B cell (primary cell): ENCODE measurements around the gene COL17A1. TPM values are rescaled to one million over a fixed set of nuclear protein-coding genes. Genes with fewer than 3 reads are reported as not detected.

ENCODE experiments used
- ATAC-seq: fragments of 200-7000 bp; cut with Tn5 transposase; one replicate; pipeline ENCODE4 v1.10.0; 2021; ENCODE audit warnings: low read depth, mild to moderate bottlenecking, moderate number of reproducible peaks, moderate library complexity
- CTCF ChIA-PET: fragments of 350-600 bp; sonication (Branson Sonifier 250); formaldehyde crosslinking; loops from one replicate; lab custom pipeline; 2021; ENCODE audit warnings: antibody characterized with exemption, inconsistent platforms; lab: Charles Lee
- POLR2A ChIA-PET: fragments of 350-600 bp; sonication (Branson Sonifier 250); formaldehyde crosslinking; loops from one replicate; lab custom pipeline; 2021; ENCODE audit warnings: antibody characterized with exemption; lab: Charles Lee
- DNase-seq: peaks from one replicate; pipeline ENCODE4 v3.0.0; 2013
- H2AFZ ChIP-seq: 2 replicates; pipeline ENCODE4 v1.6.1; 2012; ENCODE audit warnings: mild to moderate bottlenecking, low read depth, low read length; ENCODE audit not compliant: insufficient read depth, poor library complexity, severe bottlenecking
- H3K27ac ChIP-seq, 2 donors: 1 replicate in 1 of 2; 2 replicates in 1 of 2; pipeline ENCODE4 v1.5.1; 2012 to 2013; ENCODE audit warnings: low read length in 2 of 2, mild to moderate bottlenecking in 2 of 2, moderate library complexity in 1 of 2
- H3K27me3 ChIP-seq, 4 experiments: fragments of 200-600 bp in 1 of 4; sonication (generic) in 1 of 4; replicated peaks in 1 of 4; 1 replicate in 2 of 4; 2 replicates in 2 of 4; pipeline versions ENCODE4 v1.6.1 to v1.7.0; 2013 to 2016; ENCODE audit warnings: low read length in 3 of 4, mild to moderate bottlenecking in 2 of 4, mixed read lengths in 1 of 4, moderate library complexity in 1 of 4; ENCODE audit not compliant: insufficient read depth in 4 of 4, control insufficient read depth in 3 of 4; ENCODE audit errors: control extremely low read depth in 1 of 4
- H3K36me3 ChIP-seq, 2 experiments: replicated peaks in 1 of 2; 1 replicate in 1 of 2; 2 replicates in 1 of 2; pipeline versions ENCODE4 v1.6.1 to v1.7.1; 2013; ENCODE audit warnings: low read length in 1 of 2; ENCODE audit not compliant: insufficient read depth in 2 of 2, control insufficient read depth in 1 of 2; ENCODE audit errors: control extremely low read depth in 1 of 2, extremely low read depth in 1 of 2
- H3K4me1 ChIP-seq, 2 donors: fragments of 200-600 bp in 1 of 2; sonication (generic) in 1 of 2; 1 replicate in 1 of 2; 2 replicates in 1 of 2; pipeline versions ENCODE4 v1.5.1 to v1.6.1; 2013 to 2017; ENCODE audit warnings: low read length in 2 of 2; ENCODE audit not compliant: control insufficient read depth in 2 of 2, insufficient read depth in 2 of 2
- H3K4me2 ChIP-seq: replicated peaks from 2 replicates; pipeline ENCODE3; 2012; ENCODE audit warnings: mild to moderate bottlenecking, low read depth, low read length; ENCODE audit not compliant: poor library complexity, severe bottlenecking
- H3K4me3 ChIP-seq, 5 experiments: fragments of 200-600 bp in 1 of 5; sonication (generic) in 1 of 5; 1 replicate in 3 of 5; 2 replicates in 2 of 5; pipeline versions ENCODE4 v1.5.1 to v1.7.0; 2011 to 2016; ENCODE audit warnings: low read length in 4 of 5, mild to moderate bottlenecking in 4 of 5, low read depth in 2 of 5, control low read depth in 1 of 5, moderate library complexity in 1 of 5; ENCODE audit not compliant: insufficient read depth in 1 of 5; ENCODE audit errors: control extremely low read depth in 1 of 5, extremely low read depth in 1 of 5
- H3K79me2 ChIP-seq: fragments of 200-600 bp; sonication (generic); one replicate; pipeline ENCODE4 v1.6.0; 2016; ENCODE audit warnings: low read length; ENCODE audit not compliant: control insufficient read depth, insufficient read depth
- H3K9ac ChIP-seq: fragments of 200-600 bp; sonication (generic); 2 replicates; pipeline ENCODE4 v1.6.1; 2017; ENCODE audit warnings: mild to moderate bottlenecking, low read length, moderate library complexity
- H3K9me3 ChIP-seq, 3 donors: one replicate each; pipeline versions ENCODE4 v1.6.1 to v1.7.1; 2013; ENCODE audit warnings: low read length in 2 of 3; ENCODE audit not compliant: control insufficient read depth in 2 of 3, insufficient read depth in 1 of 3; ENCODE audit errors: control extremely low read depth in 1 of 3
- H4K20me1 ChIP-seq: 2 replicates; pipeline ENCODE4 v1.6.0; 2012; ENCODE audit warnings: mild to moderate bottlenecking, low read length; ENCODE audit not compliant: insufficient read depth, control insufficient read depth, poor library complexity, severe bottlenecking
- H3K27ac Mint-ChIP-seq: one replicate; pipeline ENCODE4 v1.8.0; 2021; ENCODE audit warnings: mixed read lengths
- H3K27me3 Mint-ChIP-seq: one replicate; pipeline ENCODE4 v1.8.0; 2021; ENCODE audit warnings: mixed read lengths
- H3K4me1 Mint-ChIP-seq: one replicate; pipeline ENCODE4 v1.8.0; 2021; ENCODE audit warnings: mixed read lengths
- H3K4me3 Mint-ChIP-seq: one replicate; pipeline ENCODE4 v1.8.0; 2021; ENCODE audit warnings: mixed read lengths
- H3K9me3 Mint-ChIP-seq: one replicate; pipeline ENCODE4 v1.8.0; 2022; ENCODE audit warnings: mixed read lengths; ENCODE audit not compliant: insufficient read depth
- CTCF ChIP-seq: fragments of 200-600 bp; IDR thresholded peaks from one replicate; pipeline ENCODE4 v1.8.0; 2022; ENCODE audit warnings: antibody characterized with exemption, mild to moderate bottlenecking
- EZH2 ChIP-seq: IDR thresholded peaks from 2 replicates; pipeline ENCODE4 v1.6.1; 2012; ENCODE audit warnings: borderline replicate concordance, low read depth, mild to moderate bottlenecking, moderate library complexity, low read length; ENCODE audit not compliant: insufficient read depth, poor library complexity, severe bottlenecking
- whole genome bisulfite sequencing: methylation state at CpG from one replicate; pipeline ENCODE4 v1.1.5; 2013; ENCODE audit warnings: missing lambda C conversion rate; ENCODE audit not compliant: insufficient coverage; 5-methylcytosine and 5-hydroxymethylcytosine counted together
- intact Hi-C: fragments of 100-400 bp; cut with micrococcal nuclease; formaldehyde crosslinking; loops from one replicate; pipeline ENCODE4 v1.10.0; 2022
- polyA plus RNA-seq: library from polyadenylated mRNA; depleted of rRNA; stranded (reverse); fragments of >200 nt; gene quantifications from 2 replicates; pipeline ENCODE4 v1.2.3, GENCODE V29; 2012
- total RNA-seq, 2 donors: library from RNA; stranded (reverse); fragments of 120-200 nt in 1 of 2; gene quantifications; 1 replicate in 1 of 2; 2 replicates in 1 of 2; pipeline versions ENCODE4 v1.2.3 to v1.2.4, GENCODE V29; 2013 to 2022

The COL17A1 gene
- total and polyA plus RNA-seq, 2 donors (not counting 1 experiment from before 2014, with no cell fraction given): not detected

GRCh38 chr10:104053201-104053600 lies 32.5 kb downstream of the COL17A1 start:
- Histone ChIP-seq H3K4me2 (no peak overlapping the region), H3K27me3 (no peaks in the 10 kb centered on the region), H4K20me1 (no peaks in the 10 kb centered on the region), H3K4me3 (no peak overlapping the region), H2AFZ (no peak overlapping the region), H3K27ac (no peak overlapping the region), H3K36me3 (no peaks in the 10 kb centered on the region), H3K4me1 (no peaks in the 10 kb centered on the region), H3K79me2 (no peaks in the 10 kb centered on the region), H3K9ac (no peak overlapping the region), H3K9me3 (no peaks in the 10 kb centered on the region)
- intact Hi-C loops: no loop called here
- Mint-ChIP-seq H3K4me3 (no peak overlapping the region), H3K9me3 (no peaks in the 10 kb centered on the region), H3K4me1 (no peaks in the 10 kb centered on the region), H3K27me3 (no peaks in the 10 kb centered on the region), H3K27ac (no peak overlapping the region)
- no peak for TF ChIP-seq EZH2
- TF ChIP-seq CTCF: no peak
- DNase-seq: no peak
- ATAC-seq: no peak
- CTCF ChIA-PET: no interaction called here
- POLR2A ChIA-PET: no interaction called here
- WGBS: 96% methylated on average over 4 of the region's 4 CpGs

- H3K27ac Mint-ChIP-seq: no peak overlapping the region
- H3K4me1 Mint-ChIP-seq: no peaks in the 10 kb centered on the region
- no peak for DNase-seq
- Histone ChIP-seq H3K4me2 (no peak overlapping the region), H3K36me3 (no peaks in the 10 kb centered on the region), H3K4me1 (no peaks in the 10 kb centered on the region), H3K79me2 (no peaks in the 10 kb centered on the region), H2AFZ (no peak overlapping the region), H4K20me1 (no peaks in the 10 kb centered on the region), H3K9me3 (no peaks in the 10 kb centered on the region), H3K27ac (no peak overlapping the region), H3K9ac (no peak overlapping the region), H3K27me3 (no peaks in the 10 kb centered on the region), H3K4me3 (no peak overlapping the region)
- TF ChIP-seq CTCF (no peak), EZH2 (no peak)
- no peaks in the 10 kb centered on the region for H3K9me3 Mint-ChIP-seq
- ChIA-PET POLR2A (no interaction called here), CTCF (no interaction called here)
- 95% methylated on average over 2 of the region's 2 CpGs for WGBS
- no peaks in the 10 kb centered on the region for H3K27me3 Mint-ChIP-seq
- ATAC-seq: no peak
- H3K4me3 Mint-ChIP-seq: no peak overlapping the region
- intact Hi-C loops: no loop called here
These were observed 33.2 kb downstream of the COL17A1 start for GRCh38 chr10:104052431-104052830.
